Measurements from ENCODE around the gene APBB1IP.

The APBB1IP gene

DNA sequence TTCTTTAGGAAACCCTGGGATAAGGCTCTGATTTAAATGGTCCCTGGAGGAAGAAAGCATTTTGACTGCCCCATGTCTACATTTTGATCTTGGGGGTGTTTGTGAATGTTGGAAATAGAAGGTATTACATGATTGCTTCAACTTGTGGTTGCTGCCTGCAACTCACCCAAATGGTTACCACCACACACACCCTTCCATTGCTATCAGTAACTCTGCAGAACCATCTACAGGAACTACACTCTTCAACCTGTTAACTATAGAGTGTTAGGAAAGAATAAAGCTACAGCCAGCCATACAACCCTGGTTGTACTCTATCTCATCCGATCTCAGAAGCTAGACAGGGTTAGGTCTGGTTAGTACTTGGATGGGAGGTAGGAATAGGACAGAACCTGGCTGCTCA lies 71.2 kb downstream of the APBB1IP start:
- no peak for DNase-seq

DNA sequence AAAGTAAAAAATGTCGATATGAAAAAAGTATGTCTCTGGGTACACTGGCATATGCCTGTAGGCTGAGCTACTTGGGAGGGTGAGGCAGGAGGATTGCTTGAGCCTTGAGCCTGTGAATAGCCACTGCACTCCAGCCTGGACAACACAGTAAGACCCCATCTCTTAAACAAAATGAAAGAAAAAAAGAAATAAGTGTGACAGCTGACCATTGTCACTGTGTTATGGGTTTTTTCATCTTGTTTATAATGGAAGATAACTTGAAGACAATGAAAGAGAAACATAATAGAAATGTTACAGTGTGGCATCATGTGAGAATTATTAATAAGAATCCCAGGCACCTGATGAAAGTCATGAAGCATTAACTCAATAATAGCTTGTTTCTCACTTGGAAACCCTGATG lies 75.0 kb downstream of the APBB1IP start:
- no peak for DNase-seq

DNA sequence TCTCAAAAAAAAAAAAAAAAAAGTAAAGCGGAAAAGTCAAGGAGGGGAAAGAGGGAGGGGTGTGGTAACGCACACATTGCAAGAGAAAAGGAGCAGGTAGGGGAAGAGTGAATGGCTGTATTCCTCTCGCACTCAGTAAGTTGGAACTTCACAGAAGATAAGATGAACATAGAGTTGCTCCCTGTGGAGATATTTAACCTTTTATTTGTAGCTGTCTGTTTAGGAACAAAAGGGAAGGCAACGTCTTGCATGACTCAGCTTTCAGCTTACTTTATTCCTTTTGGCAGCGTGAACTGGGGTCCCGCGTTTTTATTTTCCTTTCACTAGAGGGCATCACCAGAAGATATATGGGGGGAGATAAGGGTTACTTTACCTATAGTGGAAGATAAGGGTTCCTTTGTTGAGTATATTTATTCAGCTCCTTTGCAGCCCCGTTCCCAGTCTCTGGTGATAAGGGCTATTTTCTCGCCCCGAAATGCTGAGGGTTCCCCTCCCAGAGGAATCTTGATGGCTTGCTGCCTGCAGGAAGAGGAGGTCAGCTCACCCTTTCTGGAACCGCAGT lies 78.5 kb downstream of the APBB1IP start:
- no peak for DNase-seq

- DNase-seq: no peak
Observed at GRCh38 chr10:26517141-26517867, 79.2 kb downstream of the APBB1IP start.

DNA sequence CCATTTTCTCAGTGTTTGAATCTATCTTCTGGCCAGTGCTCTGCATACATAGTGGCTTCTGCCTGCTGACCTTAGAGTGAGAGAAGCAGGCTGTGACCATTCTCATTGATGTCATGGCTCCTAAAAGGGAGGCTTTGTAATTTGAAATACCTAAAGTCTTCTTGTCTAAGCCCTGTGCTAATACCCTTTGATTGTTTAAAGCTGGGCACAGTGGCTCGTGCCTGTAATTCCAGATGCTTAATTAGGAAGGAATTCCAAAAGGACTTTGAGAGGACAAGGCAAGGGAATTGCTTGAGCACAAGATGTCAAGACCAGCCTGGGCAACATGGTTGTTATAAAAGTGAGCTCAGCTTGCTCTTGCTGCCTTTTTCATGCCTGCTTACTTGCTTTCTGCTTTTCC lies 81.7 kb downstream of the APBB1IP start:
- DNase-seq: no peak

DNA sequence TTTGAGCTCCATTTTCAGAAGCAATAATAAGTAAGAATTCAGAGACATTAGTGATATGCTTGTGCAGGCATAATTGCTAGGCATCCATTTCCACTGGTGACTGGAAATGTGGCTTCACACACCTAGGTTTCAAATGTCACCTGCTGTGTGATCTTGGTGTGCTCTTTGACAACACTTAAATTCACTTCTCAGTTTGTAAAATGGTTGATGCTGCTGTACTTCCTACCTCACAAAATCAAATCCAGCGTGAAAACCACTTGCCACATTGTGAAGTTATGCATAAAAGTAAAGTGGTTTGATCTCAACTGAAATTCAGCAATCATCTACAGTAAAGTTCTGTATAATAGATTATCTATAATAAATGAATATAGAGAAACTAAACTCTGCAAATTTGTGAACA lies 82.4 kb downstream of the APBB1IP start:
- DNase-seq: no peak

DNA sequence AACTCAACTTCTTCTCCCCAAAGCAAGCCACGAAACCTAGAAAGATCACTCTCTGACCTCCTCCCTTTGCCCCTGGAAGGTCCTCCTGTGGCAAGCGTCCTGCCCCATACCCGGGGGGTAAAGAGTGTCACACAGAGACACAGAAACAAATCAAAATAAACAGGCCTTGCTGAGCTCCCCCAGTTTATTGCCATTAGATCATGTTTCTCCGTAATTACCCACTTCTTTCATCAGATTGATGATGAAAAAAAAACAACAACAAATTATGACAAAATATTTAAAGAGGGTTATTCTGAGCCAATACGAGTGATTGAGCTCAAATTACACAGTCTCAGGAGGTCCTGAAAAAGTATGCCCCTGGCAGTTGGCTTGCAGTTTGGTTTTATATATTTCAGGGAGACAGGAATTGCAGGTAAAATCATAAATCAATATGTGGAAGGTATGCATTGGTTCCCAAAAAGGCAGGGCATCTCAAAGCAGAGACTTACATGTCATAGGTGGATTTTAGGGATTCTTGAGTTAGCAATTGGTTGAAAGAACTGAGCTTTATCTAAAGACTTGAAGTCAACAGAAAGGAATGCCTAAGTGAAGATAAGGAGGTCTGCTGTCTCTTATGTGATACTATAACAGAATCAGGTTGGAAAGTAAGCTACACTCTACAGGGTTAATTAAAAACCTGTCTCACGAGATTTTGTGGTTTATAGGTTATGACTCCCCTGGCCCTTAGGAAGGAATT lies 86.2 kb downstream of the APBB1IP start:
- DNase-seq: no peak

- DNase-seq: no peak
Observed at GRCh38 chr10:26525586-26525985, 87.4 kb downstream of the APBB1IP start.

GRCh38 chr10:26527018-26527417 lies 88.9 kb downstream of the APBB1IP start:
- DNase-seq: no peak

DNA sequence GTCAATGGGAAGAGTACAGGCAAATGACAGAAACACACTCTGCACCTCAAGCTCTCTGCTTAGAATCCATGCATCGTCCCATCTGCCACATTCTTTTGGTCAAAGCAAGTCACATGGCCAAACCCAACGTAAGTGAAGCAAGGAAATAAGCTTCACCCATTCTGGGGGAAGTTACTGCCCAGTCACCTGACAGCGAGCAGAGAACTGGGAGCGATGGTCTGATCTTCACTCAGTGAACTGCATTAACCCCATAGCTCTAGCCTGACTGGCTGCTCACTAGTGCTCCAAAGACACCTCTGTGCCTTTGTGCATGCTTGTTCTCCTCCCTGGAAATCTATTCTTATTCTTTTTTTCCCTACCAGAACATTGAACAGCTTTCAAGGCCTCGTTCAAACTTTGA lies 89.9 kb downstream of the APBB1IP start:
- DNase-seq: no peak

DNA sequence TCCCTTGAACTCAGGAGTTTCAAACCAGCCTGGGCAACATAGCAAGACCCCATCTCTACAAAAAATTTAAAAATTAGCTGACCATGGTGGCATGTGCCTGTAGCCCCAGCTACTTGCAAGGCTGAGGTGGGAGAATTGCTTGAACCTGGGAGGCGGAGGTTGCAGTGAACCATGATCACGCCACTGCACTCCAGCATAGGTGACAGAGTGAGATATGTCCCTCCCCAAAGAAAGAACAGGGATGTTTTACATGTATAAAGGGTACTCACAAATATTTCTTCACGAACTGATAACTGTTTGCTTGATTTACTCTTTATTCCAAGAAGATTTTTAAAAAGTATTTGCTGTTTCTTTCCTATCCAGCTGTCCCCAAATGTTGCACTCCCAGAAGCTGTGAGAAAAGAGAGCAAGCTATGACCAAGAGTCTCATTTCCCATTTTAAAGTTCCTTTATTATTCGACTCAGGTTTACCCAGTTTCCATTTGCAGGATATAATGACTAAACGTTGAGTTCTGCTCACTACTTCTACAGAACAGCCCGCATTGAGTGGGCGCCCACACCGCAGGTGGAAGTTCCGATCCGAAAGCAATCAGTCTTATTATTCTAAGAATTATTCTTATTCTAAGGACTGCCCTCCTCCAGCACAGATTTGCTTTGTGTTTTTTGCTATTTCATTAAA lies 90.7 kb downstream of the APBB1IP start:
- DNase-seq: no peak

- no peak for DNase-seq
Observed at GRCh38 chr10:26534384-26534783, 96.2 kb downstream of the APBB1IP start.

GRCh38 chr10:26540601-26541000 lies 102.5 kb downstream of the APBB1IP start:
- no peak for DNase-seq

- DNase-seq: no peak
Observed at GRCh38 chr10:26543567-26544306, 105.6 kb downstream of the APBB1IP start.

GRCh38 chr10:26544932-26545331 lies 106.8 kb downstream of the APBB1IP start:
- no peak for DNase-seq

- no peak for DNase-seq
Observed at GRCh38 chr10:26550774-26551526, 112.8 kb downstream of the APBB1IP start.

GRCh38 chr10:26554246-26554645 lies 116.1 kb downstream of the APBB1IP start:
- DNase-seq: no peak

GRCh38 chr10:26555719-26556368 lies 117.7 kb downstream of the APBB1IP start:
- no peak for DNase-seq

GRCh38 chr10:26556748-26557640 lies 118.9 kb downstream of the APBB1IP start:
- DNase-seq: no peak

DNA sequence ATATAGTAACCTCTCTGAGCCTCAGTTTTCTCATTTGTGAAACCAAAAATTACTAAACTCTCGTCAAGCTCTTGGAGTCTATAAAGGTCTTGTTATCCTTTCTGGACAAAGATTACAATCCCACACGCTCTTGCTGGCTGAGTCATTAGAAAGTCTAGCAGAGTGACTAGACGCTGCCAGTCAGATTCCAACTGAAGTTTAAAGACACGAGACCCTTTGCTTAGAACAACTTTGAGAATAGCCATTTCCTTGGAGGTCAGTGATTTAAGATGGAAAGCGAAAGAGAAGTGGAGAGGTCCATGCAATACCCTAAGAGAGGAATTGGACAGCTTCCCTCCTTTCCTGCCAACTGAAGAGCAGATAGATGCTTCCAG lies 119.5 kb downstream of the APBB1IP start:
- no peak for DNase-seq

Measured in NCI-H1694 treated with DMSO at 0.1 percent for 48 hours (cell line).